GM23338 (cell line): Measurements from ENCODE around the gene PVR. TPM values are rescaled to one million over a fixed set of nuclear protein-coding genes. Genes with fewer than 3 reads are reported as not detected.

Experiments used
- ATAC-seq: fragments of 200-7000 bp; cut with Tn5 transposase; 3 replicates; pipeline ENCODE4 v1.9.1; 2020
- DNase-seq: peaks from one replicate; pipeline ENCODE4 v3.0.0-alpha.2; 2015; ENCODE audit warnings: low spot score
- H2AFZ ChIP-seq: fragments of 200-600 bp; sonication (generic); 2 replicates; pipeline ENCODE4 v1.8.0; 2016; ENCODE audit warnings: antibody characterized with exemption, mild to moderate bottlenecking, moderate library complexity
- H3F3A ChIP-seq: fragments of 200-600 bp; sonication (generic); replicated peaks from 2 replicates; pipeline ENCODE4 v1.8.0; 2017; ENCODE audit warnings: antibody characterized with exemption, mixed run types, low read depth
- H3K27ac ChIP-seq: fragments of 200-600 bp; sonication (generic); 2 replicates; pipeline ENCODE4 v1.6.1; 2016; ENCODE audit warnings: low read depth
- H3K27me3 ChIP-seq: fragments of 200-600 bp; sonication (generic); 2 replicates; pipeline ENCODE4 v1.8.0; 2016; ENCODE audit warnings: mild to moderate bottlenecking, mixed run types, moderate library complexity; ENCODE audit not compliant: insufficient read depth
- H3K36me3 ChIP-seq: fragments of 200-600 bp; sonication (generic); 2 replicates; pipeline ENCODE4 v1.8.0; 2016; ENCODE audit warnings: mild to moderate bottlenecking; ENCODE audit not compliant: insufficient read depth
- H3K4me1 ChIP-seq: fragments of 200-600 bp; sonication (generic); 2 replicates; pipeline ENCODE4 v1.8.0; 2016; ENCODE audit warnings: mild to moderate bottlenecking, moderate library complexity; ENCODE audit not compliant: insufficient read depth
- H3K4me2 ChIP-seq: fragments of 200-600 bp; sonication (generic); 2 replicates; pipeline ENCODE4 v1.7.1; 2017; ENCODE audit warnings: mixed run types
- H3K4me3 ChIP-seq: fragments of 200-600 bp; sonication (generic); 2 replicates; pipeline ENCODE4 v1.6.1; 2016; ENCODE audit warnings: mixed run types
- H3K79me2 ChIP-seq: fragments of 200-600 bp; sonication (generic); replicated peaks from 2 replicates; pipeline ENCODE4 v1.8.0; 2017; ENCODE audit warnings: mild to moderate bottlenecking; ENCODE audit not compliant: insufficient read depth
- H3K9me2 ChIP-seq: fragments of 200-600 bp; sonication (generic); 2 replicates; pipeline ENCODE4 v1.8.0; 2017; ENCODE audit not compliant: insufficient read depth
- H4K20me1 ChIP-seq: fragments of 200-600 bp; sonication (generic); replicated peaks from 2 replicates; pipeline ENCODE4 v1.8.0; 2017; ENCODE audit warnings: mild to moderate bottlenecking; ENCODE audit not compliant: insufficient read depth
- H3K27ac Mint-ChIP-seq: 2 replicates; pipeline ENCODE4 v1.8.0; 2020; ENCODE audit warnings: inconsistent platforms, mild to moderate bottlenecking, moderate library complexity, mixed read lengths
- H3K27me3 Mint-ChIP-seq: 3 replicates; pipeline ENCODE4 v1.8.0; 2022; ENCODE audit warnings: low read depth, mild to moderate bottlenecking, moderate library complexity, mixed read lengths, inconsistent platforms; ENCODE audit not compliant: insufficient read depth, poor library complexity
- H3K36me3 Mint-ChIP-seq: 3 replicates; pipeline ENCODE4 v1.8.0; 2021; ENCODE audit warnings: low read depth, mild to moderate bottlenecking, inconsistent platforms, moderate library complexity, mixed read lengths
- H3K4me1 Mint-ChIP-seq: 3 replicates; pipeline ENCODE4 v1.8.0; 2020; ENCODE audit warnings: mild to moderate bottlenecking, inconsistent platforms, mixed read lengths
- H3K4me3 Mint-ChIP-seq: 3 replicates; pipeline ENCODE4 v1.8.0; 2021; ENCODE audit warnings: moderate library complexity, mild to moderate bottlenecking, inconsistent platforms, mixed read lengths
- H3K9me3 Mint-ChIP-seq: 3 replicates; pipeline ENCODE4 v1.8.0; 2020; ENCODE audit warnings: moderate library complexity, mild to moderate bottlenecking, inconsistent platforms, mixed read lengths
- POLR2AphosphoS5 ChIP-seq: IDR thresholded peaks from 2 replicates; pipeline ENCODE4 v1.6.1; 2016; ENCODE audit warnings: antibody characterized with exemption, low read depth
- ZNF331 ChIP-seq: fragments of 250-450 bp; sonication (Bioruptor Pico); IDR thresholded peaks from 2 replicates; pipeline ENCODE4 v1.5.0; 2020; ENCODE audit warnings: low read depth, mild to moderate bottlenecking, moderate library complexity
- polyA plus RNA-seq: library from polyadenylated mRNA; unstranded; fragments of >200 nt; fragmentation: Nextera tagmentation; extraction: Ambion mirVana; gene quantifications from 2 replicates; pipeline ENCODE4 v1.2.1, GENCODE V29; 2016
- total RNA-seq: library from RNA; depleted of rRNA; stranded (reverse); fragments of >200 nt; shearing (Covaris generic); gene quantifications from 2 replicates; pipeline ENCODE4 v1.2.3, GENCODE V29; 2014
- TF ChIP-seq, protein P1 (sequence below): IDR thresholded peaks from one replicate; pipeline ENCODE4 v1.6.1; 2018; ENCODE audit warnings: antibody characterized with exemption; ENCODE audit not compliant: unreplicated experiment
- TF ChIP-seq, protein P2 (sequence below), 2 experiments: fragments of 200-600 bp in 1 of 2; sonication (generic) in 1 of 2; conservative IDR thresholded peaks; 2 replicates each; pipeline versions ENCODE4 v1.5.1 to v1.6.1; 2016 to 2017; ENCODE audit warnings: antibody characterized with exemption in 2 of 2, low read depth in 2 of 2, mild to moderate bottlenecking in 2 of 2, moderate library complexity in 1 of 2
- TF ChIP-seq, protein P3 (sequence below): fragments of 250-450 bp; sonication (Bioruptor Pico); IDR thresholded peaks from 2 replicates; pipeline ENCODE4 v1.5.0; 2020; ENCODE audit warnings: mild to moderate bottlenecking, moderate library complexity
- TF ChIP-seq, protein P4 (sequence below): IDR thresholded peaks from 2 replicates; pipeline ENCODE4 v1.6.1; 2016; ENCODE audit warnings: antibody characterized with exemption

PVR gene
- total and polyA plus RNA-seq, 2 experiments from 2014 or later = 4.8 to 19.0 TPM

DNA sequence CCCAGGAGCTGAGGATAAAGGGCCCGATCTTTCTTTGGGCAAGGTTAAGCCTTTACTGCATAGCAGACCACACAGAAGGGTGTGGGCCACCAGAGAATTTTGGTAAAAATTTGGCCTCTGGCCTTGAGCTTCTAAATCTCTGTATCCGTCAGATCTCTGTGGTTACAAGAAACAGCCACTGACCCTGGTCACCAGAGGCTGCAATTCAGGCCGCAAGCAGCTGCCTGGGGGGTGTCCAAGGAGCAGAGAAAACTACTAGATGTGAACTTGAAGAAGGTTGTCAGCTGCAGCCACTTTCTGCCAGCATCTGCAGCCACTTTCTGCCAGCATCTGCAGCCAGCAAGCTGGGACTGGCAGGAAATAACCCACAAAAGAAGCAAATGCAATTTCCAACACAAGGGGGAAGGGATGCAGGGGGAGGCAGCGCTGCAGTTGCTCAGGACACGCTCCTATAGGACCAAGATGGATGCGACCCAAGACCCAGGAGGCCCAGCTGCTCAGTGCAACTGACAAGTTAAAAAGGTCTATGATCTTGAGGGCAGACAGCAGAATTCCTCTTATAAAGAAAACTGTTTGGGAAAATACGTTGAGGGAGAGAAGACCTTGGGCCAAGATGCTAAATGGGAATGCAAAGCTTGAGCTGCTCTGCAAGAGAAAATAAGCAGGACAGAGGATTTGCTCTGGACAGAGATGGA is 19.1 kb downstream of the PVR start (continued):
- TF ChIP-seq, protein P1, sequence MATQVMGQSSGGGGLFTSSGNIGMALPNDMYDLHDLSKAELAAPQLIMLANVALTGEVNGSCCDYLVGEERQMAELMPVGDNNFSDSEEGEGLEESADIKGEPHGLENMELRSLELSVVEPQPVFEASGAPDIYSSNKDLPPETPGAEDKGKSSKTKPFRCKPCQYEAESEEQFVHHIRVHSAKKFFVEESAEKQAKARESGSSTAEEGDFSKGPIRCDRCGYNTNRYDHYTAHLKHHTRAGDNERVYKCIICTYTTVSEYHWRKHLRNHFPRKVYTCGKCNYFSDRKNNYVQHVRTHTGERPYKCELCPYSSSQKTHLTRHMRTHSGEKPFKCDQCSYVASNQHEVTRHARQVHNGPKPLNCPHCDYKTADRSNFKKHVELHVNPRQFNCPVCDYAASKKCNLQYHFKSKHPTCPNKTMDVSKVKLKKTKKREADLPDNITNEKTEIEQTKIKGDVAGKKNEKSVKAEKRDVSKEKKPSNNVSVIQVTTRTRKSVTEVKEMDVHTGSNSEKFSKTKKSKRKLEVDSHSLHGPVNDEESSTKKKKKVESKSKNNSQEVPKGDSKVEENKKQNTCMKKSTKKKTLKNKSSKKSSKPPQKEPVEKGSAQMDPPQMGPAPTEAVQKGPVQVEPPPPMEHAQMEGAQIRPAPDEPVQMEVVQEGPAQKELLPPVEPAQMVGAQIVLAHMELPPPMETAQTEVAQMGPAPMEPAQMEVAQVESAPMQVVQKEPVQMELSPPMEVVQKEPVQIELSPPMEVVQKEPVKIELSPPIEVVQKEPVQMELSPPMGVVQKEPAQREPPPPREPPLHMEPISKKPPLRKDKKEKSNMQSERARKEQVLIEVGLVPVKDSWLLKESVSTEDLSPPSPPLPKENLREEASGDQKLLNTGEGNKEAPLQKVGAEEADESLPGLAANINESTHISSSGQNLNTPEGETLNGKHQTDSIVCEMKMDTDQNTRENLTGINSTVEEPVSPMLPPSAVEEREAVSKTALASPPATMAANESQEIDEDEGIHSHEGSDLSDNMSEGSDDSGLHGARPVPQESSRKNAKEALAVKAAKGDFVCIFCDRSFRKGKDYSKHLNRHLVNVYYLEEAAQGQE = no peak
- TF ChIP-seq ZNF331 (CRISPR knock-in tag) = no peak
- TF ChIP-seq, protein P2, sequence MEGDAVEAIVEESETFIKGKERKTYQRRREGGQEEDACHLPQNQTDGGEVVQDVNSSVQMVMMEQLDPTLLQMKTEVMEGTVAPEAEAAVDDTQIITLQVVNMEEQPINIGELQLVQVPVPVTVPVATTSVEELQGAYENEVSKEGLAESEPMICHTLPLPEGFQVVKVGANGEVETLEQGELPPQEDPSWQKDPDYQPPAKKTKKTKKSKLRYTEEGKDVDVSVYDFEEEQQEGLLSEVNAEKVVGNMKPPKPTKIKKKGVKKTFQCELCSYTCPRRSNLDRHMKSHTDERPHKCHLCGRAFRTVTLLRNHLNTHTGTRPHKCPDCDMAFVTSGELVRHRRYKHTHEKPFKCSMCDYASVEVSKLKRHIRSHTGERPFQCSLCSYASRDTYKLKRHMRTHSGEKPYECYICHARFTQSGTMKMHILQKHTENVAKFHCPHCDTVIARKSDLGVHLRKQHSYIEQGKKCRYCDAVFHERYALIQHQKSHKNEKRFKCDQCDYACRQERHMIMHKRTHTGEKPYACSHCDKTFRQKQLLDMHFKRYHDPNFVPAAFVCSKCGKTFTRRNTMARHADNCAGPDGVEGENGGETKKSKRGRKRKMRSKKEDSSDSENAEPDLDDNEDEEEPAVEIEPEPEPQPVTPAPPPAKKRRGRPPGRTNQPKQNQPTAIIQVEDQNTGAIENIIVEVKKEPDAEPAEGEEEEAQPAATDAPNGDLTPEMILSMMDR (conservative IDR thresholded peaks at IDR 0.05; ENCODE audit: low read depth in 2 of 2) = no peak

DNA sequence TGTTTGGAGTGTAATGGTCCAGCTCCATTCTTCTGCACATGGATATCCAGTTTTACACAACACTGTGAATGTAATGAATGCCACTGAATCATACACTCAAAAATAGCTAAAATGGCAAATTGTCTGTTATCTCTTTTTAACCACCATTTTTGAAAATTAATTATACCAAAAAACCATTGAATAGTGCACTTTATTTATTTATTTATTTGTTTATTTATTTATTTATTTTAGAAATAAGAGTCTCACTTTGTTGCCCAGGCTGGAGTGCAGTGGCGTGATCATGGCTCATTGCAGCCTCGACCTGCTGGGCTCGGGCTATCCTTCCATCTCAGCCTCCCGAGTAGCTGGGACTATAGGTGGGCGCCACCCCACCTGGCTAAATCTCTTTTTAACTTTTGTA is 20.3 kb downstream of the PVR start:
- no peak for DNase-seq
- Mint-ChIP-seq H3K27me3 (peaks cover 7% of the 10 kb centered on the region), H3K27ac (no peak overlapping the region), H3K36me3 (peaks cover 20% of the 10 kb centered on the region), H3K9me3 (no peaks in the 10 kb centered on the region; the same call in 2 of the 3 replicates), H3K4me3 (no peak overlapping the region), H3K4me1 (no peaks in the 10 kb centered on the region)
- no peak overlapping the region for H3K4me2 ChIP-seq
- H3K4me1 ChIP-seq = 0 out of 2 replicates have a peak, but pooled peaks cover 6% of the 10 kb centered on the region
- H3K27me3 ChIP-seq = no peaks in the 10 kb centered on the region
- no peak for ATAC-seq
- H3K27ac ChIP-seq = no peak overlapping the region
- no peak overlapping the region for H3K4me3 ChIP-seq
- H3F3A ChIP-seq = 0 out of 2 replicates have a peak, but pooled peaks cover 4% of the 10 kb centered on the region
- no peak overlapping the region for H2AFZ ChIP-seq
- peaks cover 5% of the 10 kb centered on the region for H3K36me3 ChIP-seq
- no peaks in the 10 kb centered on the region for H3K79me2 ChIP-seq
- H4K20me1 ChIP-seq = 0 out of 2 replicates have a peak, but pooled peaks cover 3% of the 10 kb centered on the region
- no peaks in the 10 kb centered on the region for H3K9me2 ChIP-seq
- TF ChIP-seq POLR2AphosphoS5 = no peak
- TF ChIP-seq, protein P3, sequence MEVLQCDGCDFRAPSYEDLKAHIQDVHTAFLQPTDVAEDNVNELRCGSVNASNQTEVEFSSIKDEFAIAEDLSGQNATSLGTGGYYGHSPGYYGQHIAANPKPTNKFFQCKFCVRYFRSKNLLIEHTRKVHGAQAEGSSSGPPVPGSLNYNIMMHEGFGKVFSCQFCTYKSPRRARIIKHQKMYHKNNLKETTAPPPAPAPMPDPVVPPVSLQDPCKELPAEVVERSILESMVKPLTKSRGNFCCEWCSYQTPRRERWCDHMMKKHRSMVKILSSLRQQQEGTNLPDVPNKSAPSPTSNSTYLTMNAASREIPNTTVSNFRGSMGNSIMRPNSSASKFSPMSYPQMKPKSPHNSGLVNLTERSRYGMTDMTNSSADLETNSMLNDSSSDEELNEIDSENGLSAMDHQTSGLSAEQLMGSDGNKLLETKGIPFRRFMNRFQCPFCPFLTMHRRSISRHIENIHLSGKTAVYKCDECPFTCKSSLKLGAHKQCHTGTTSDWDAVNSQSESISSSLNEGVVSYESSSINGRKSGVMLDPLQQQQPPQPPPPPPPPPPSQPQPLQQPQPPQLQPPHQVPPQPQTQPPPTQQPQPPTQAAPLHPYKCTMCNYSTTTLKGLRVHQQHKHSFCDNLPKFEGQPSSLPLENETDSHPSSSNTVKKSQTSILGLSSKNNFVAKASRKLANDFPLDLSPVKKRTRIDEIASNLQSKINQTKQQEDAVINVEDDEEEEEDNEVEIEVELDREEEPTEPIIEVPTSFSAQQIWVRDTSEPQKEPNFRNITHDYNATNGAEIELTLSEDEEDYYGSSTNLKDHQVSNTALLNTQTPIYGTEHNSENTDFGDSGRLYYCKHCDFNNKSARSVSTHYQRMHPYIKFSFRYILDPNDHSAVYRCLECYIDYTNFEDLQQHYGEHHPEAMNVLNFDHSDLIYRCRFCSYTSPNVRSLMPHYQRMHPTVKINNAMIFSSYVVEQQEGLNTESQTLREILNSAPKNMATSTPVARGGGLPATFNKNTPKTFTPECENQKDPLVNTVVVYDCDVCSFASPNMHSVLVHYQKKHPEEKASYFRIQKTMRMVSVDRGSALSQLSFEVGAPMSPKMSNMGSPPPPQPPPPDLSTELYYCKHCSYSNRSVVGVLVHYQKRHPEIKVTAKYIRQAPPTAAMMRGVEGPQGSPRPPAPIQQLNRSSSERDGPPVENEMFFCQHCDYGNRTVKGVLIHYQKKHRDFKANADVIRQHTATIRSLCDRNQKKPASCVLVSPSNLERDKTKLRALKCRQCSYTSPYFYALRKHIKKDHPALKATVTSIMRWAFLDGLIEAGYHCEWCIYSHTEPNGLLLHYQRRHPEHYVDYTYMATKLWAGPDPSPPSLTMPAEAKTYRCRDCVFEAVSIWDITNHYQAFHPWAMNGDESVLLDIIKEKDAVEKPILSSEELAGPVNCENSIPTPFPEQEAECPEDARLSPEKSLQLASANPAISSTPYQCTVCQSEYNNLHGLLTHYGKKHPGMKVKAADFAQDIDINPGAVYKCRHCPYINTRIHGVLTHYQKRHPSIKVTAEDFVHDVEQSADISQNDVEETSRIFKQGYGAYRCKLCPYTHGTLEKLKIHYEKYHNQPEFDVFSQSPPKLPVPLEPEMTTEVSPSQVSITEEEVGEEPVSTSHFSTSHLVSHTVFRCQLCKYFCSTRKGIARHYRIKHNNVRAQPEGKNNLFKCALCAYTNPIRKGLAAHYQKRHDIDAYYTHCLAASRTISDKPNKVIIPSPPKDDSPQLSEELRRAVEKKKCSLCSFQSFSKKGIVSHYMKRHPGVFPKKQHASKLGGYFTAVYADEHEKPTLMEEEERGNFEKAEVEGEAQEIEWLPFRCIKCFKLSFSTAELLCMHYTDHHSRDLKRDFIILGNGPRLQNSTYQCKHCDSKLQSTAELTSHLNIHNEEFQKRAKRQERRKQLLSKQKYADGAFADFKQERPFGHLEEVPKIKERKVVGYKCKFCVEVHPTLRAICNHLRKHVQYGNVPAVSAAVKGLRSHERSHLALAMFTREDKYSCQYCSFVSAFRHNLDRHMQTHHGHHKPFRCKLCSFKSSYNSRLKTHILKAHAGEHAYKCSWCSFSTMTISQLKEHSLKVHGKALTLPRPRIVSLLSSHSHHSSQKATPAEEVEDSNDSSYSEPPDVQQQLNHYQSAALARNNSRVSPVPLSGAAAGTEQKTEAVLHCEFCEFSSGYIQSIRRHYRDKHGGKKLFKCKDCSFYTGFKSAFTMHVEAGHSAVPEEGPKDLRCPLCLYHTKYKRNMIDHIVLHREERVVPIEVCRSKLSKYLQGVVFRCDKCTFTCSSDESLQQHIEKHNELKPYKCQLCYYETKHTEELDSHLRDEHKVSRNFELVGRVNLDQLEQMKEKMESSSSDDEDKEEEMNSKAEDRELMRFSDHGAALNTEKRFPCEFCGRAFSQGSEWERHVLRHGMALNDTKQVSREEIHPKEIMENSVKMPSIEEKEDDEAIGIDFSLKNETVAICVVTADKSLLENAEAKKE (CRISPR knock-in tag) = no peak
- TF ChIP-seq, protein P4, sequence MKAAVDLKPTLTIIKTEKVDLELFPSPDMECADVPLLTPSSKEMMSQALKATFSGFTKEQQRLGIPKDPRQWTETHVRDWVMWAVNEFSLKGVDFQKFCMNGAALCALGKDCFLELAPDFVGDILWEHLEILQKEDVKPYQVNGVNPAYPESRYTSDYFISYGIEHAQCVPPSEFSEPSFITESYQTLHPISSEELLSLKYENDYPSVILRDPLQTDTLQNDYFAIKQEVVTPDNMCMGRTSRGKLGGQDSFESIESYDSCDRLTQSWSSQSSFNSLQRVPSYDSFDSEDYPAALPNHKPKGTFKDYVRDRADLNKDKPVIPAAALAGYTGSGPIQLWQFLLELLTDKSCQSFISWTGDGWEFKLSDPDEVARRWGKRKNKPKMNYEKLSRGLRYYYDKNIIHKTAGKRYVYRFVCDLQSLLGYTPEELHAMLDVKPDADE = no peak
- no peak for TF ChIP-seq ZNF331 (CRISPR knock-in tag)
- TF ChIP-seq, protein P1 = no peak
